Mesothelial cell of epicardium (in vitro differentiated cells): Measurements from ENCODE around the gene P2RX6. TPM values are rescaled to one million over a fixed set of nuclear protein-coding genes. Genes with fewer than 3 reads are reported as not detected.

Experiments
- DNase-seq, 2 experiments: peaks; one replicate each; pipeline ENCODE4 v3.0.0; 2021; ENCODE audit warnings: low spot score in 2 of 2; ENCODE audit not compliant: unreplicated experiment in 2 of 2
- H3K27ac Mint-ChIP-seq: 2 replicates; pipeline ENCODE4 v1.8.0; 2021; ENCODE audit warnings: mixed read lengths
- H3K27me3 Mint-ChIP-seq: 2 replicates; pipeline ENCODE4 v1.8.0; 2021; ENCODE audit warnings: low read depth, mixed read lengths
- H3K36me3 Mint-ChIP-seq: 2 replicates; pipeline ENCODE4 v1.8.0; 2021; ENCODE audit warnings: mixed read lengths
- H3K4me1 Mint-ChIP-seq: 2 replicates; pipeline ENCODE4 v1.8.0; 2021; ENCODE audit warnings: mixed read lengths
- H3K4me3 Mint-ChIP-seq: 2 replicates; pipeline ENCODE4 v1.8.0; 2021; ENCODE audit warnings: mild to moderate bottlenecking, moderate library complexity, mixed read lengths
- H3K9me3 Mint-ChIP-seq: 2 replicates; pipeline ENCODE4 v1.8.0; 2021; ENCODE audit warnings: mixed read lengths
- microRNA-seq: library from miRNA; unstranded; fragments of <30 nt; microRNA quantifications from one replicate; pipeline ENCODE4 v1.2.0, GENCODE V29; 2021; ENCODE audit warnings: inconsistent platforms, mixed read lengths
- total RNA-seq: library from RNA; stranded (reverse); gene quantifications from 3 replicates; pipeline ENCODE4 v1.2.1, GENCODE V29; 2021
- TF ChIP-seq, protein P1 (sequence below): fragments of 200-600 bp; sonication (generic); IDR thresholded peaks from one replicate; pipeline ENCODE4 v1.5.0; 2021; ENCODE audit warnings: antibody characterized with exemption; ENCODE audit not compliant: unreplicated experiment

Gene P2RX6
- total RNA-seq, 1 donor from 2014 or later = 0.72 TPM

DNA sequence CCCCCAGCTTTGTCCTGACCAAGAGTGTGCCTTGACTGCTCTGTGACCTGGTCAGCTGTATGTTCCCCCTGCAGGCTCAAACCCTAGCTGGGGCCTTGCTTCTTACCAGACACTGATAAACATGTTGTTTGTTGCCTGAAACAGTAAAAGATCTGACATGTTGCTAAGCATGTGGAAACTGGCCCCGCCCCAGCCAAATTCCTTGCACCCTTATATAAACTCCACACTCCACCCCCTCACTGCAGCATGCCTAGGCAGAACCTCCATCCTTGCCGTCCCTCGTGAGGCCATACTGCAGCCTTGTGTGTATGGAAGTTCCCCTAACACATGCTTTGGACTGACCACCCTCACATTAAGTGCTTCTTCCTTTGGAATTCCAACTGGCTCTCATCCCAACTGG is 58.1 kb downstream of the P2RX6 start:
- H3K36me3 Mint-ChIP-seq = no peaks in the 10 kb centered on the region
- H3K9me3 Mint-ChIP-seq = peaks cover 6% of the 10 kb centered on the region
- no peak overlapping the region for H3K27ac Mint-ChIP-seq
- no peak overlapping the region for H3K4me3 Mint-ChIP-seq
- H3K4me1 Mint-ChIP-seq = no peaks in the 10 kb centered on the region
- DNase-seq = no peak
- TF ChIP-seq, protein P1, sequence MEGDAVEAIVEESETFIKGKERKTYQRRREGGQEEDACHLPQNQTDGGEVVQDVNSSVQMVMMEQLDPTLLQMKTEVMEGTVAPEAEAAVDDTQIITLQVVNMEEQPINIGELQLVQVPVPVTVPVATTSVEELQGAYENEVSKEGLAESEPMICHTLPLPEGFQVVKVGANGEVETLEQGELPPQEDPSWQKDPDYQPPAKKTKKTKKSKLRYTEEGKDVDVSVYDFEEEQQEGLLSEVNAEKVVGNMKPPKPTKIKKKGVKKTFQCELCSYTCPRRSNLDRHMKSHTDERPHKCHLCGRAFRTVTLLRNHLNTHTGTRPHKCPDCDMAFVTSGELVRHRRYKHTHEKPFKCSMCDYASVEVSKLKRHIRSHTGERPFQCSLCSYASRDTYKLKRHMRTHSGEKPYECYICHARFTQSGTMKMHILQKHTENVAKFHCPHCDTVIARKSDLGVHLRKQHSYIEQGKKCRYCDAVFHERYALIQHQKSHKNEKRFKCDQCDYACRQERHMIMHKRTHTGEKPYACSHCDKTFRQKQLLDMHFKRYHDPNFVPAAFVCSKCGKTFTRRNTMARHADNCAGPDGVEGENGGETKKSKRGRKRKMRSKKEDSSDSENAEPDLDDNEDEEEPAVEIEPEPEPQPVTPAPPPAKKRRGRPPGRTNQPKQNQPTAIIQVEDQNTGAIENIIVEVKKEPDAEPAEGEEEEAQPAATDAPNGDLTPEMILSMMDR = no peak
- H3K27me3 Mint-ChIP-seq = no peaks in the 10 kb centered on the region

- H3K4me1 Mint-ChIP-seq = no peaks in the 10 kb centered on the region
Observed at GRCh38 chr22:21073482-21073881, 58.5 kb downstream of the P2RX6 start.

DNA sequence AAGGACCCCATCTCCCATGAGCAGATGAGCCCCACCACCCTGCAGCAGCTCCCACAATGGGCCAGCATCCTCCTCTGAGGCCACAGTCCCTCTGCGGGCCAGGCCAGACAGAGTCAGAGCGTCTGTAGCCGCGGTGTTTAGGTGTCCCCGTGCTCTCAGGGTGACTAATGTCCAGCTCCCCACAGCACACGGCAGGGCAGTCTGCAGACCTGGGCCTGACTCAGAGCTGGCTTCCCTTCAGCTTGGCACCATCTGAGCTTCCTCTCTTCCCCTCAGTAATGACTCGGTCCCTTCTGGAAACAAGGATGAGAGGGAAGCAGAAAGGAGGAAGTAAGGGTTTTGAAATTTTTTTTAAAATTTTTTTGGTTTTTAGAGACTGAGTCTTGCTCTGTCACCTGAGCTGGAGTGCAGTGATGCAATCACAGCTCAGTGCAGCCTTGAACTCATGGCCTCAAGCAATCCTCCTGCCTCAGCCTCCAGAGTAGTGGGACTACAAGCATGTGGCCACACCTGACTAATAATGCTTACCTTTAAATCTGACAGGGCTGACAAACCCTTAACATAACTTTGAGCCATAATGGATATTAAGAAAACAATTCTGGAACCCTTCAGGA is 59.2 kb downstream of the P2RX6 start:
- no peaks in the 10 kb centered on the region for H3K27me3 Mint-ChIP-seq

More at GRCh38 chr22:21073482-21073881, 58.5 kb downstream of the P2RX6 start:
- no peak overlapping the region for H3K4me3 Mint-ChIP-seq
- TF ChIP-seq, protein P1 = no peak
- H3K27me3 Mint-ChIP-seq = no peaks in the 10 kb centered on the region
- peaks cover 6% of the 10 kb centered on the region for H3K9me3 Mint-ChIP-seq
- DNase-seq = no peak
- no peaks in the 10 kb centered on the region for H3K36me3 Mint-ChIP-seq
- no peak overlapping the region for H3K27ac Mint-ChIP-seq

DNA sequence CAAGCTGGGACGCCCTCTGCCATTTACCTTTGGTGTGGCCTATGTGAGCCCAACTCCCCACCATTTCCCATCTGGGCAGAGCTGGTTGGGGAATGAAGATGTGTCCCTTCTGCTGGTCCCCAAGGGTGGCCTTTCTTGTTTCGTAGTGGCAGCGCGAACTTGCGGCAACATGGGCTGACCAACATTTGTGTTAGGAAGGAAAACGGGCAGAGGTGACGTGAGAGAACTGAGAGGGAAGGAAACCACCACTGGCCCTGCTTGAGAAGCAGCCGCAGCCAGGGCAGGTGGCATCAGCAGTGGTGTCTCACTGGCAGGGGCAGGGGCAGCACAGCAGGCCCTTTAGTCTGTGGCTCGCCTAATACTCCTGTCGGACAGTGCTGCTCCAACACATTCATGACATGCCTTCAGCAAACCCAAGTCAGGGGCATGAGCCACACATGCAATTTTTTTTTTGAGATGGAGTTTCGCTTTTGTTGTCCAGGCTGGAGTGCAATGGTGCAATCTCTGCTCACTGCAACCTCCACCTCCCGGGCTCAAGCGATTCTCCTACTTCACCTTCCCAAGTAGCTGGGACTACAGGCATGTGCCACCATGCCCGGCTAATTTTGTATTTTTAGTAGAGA is 60.7 kb downstream of the P2RX6 start:
- Mint-ChIP-seq H3K4me3 (no peak overlapping the region), H3K4me1 (no peaks in the 10 kb centered on the region), H3K27me3 (no peaks in the 10 kb centered on the region), H3K9me3 (peaks cover 6% of the 10 kb centered on the region), H3K36me3 (no peaks in the 10 kb centered on the region), H3K27ac (no peak overlapping the region)
- DNase-seq = no peak
- TF ChIP-seq, protein P1 = no peak

More for the DNA sequence above, 59.2 kb downstream of the P2RX6 start:
- TF ChIP-seq, protein P1 = no peak
- no peak overlapping the region for H3K4me3 Mint-ChIP-seq
- H3K36me3 Mint-ChIP-seq = no peaks in the 10 kb centered on the region
- H3K4me1 Mint-ChIP-seq = no peaks in the 10 kb centered on the region
- DNase-seq = no peak
- peaks cover 6% of the 10 kb centered on the region for H3K9me3 Mint-ChIP-seq
- no peak overlapping the region for H3K27ac Mint-ChIP-seq

DNA sequence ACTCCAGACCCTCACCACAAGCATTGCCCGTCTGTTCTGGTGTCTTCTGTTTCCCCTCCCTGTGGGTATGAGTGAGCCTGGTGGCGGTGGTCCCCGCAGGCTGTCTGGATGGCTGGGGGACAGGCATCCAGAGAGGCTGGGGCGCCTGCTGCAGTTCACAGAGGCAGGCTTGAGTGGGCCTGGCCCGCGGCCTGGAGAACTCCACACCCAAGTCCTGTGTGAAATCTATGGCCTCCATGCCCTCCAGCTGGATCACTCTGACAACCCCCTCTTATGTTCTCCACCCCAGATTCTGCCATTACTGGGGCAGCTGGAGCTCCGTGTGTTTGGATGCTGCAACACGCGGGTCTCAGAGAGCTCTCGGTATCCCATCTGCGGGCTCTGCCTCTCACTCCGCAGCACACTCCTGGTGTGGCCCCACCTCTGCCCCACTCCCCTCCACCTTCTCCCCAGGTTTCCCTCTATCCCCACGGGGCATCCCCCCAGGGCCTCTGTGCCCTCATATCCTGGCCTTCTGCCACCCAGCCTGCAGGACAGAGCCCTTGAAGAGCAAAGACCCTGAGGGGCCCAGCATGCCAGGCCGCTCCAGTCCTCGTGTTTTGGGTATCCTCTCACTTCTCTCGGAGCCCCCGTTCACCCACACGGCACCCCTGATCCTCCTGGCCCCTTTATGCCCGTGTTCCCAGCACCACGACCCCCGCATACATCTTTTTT is 62.1 kb downstream of the P2RX6 start:
- Mint-ChIP-seq H3K4me1 (no peaks in the 10 kb centered on the region), H3K9me3 (peaks cover 4% of the 10 kb centered on the region), H3K27me3 (no peaks in the 10 kb centered on the region), H3K36me3 (no peaks in the 10 kb centered on the region), H3K27ac (no peak overlapping the region), H3K4me3 (no peak overlapping the region)
- TF ChIP-seq, protein P1 = no peak
- DNase-seq = no peak

Small RNA genes within 50 kb of the gene (microRNA-seq; reads per million reads assigned to microRNA genes)
- not detected for gene MIR649

Other genes starting within 250 kb of the P2RX6 start
- gene SERPIND1, start 241.1 kb upstream of the P2RX6 start, total RNA-seq = not detected in 3 replicates
- 108 to 110 TPM (median 109 TPM) in 3 replicates for gene PI4KA, start 156.4 kb upstream of the P2RX6 start, total RNA-seq
- gene SNAP29, start 156.2 kb upstream of the P2RX6 start, total RNA-seq = 15.0 to 18.9 TPM (median 15.1 TPM) in 3 replicates
- 72.3 to 78.5 TPM (median 75.1 TPM) in 3 replicates for gene CRKL, start 97.8 kb upstream of the P2RX6 start, total RNA-seq
- gene AIFM3, start 47.9 kb upstream of the P2RX6 start, total RNA-seq = 2.4 to 3.2 TPM (median 2.5 TPM) in 3 replicates
- 92.3 to 101 TPM (median 97.3 TPM) in 3 replicates for gene LZTR1, start 32.9 kb upstream of the P2RX6 start, total RNA-seq
- 19.7 to 22.8 TPM (median 22.0 TPM) in 3 replicates for gene THAP7, start 13.0 kb upstream of the P2RX6 start, total RNA-seq
- gene SLC7A4, start 17.4 kb downstream of the P2RX6 start, total RNA-seq = 3.2 to 3.7 TPM (median 3.2 TPM) in 3 replicates
- 0.18 TPM in 1 of 3 replicates, not detected in the others for gene LRRC74B, start 30.8 kb downstream of the P2RX6 start, total RNA-seq